HFF-Myc (cell line): ENCODE results near the gene HLF.

ENCODE experiments used
- DNase-seq: peaks from one replicate; pipeline ENCODE4 v3.0.0-alpha.2; 2011; ENCODE audit warnings: low read depth; ENCODE audit errors: extremely low read depth
- H3K4me3 ChIP-seq: replicated peaks from 2 replicates; pipeline ENCODE4 v1.5.1; 2011; ENCODE audit warnings: low read depth, mild to moderate bottlenecking, control low read depth, low read length
- CTCF ChIP-seq: IDR thresholded peaks from 2 replicates; pipeline ENCODE4 v1.5.1; 2012; ENCODE audit warnings: mild to moderate bottlenecking, low read depth, low read length, control low read depth; ENCODE audit errors: missing control alignments

Gene HLF

GRCh38 chr17:55314784-55315491 lies 50.2 kb downstream of the HLF start:
- no peak for DNase-seq
- H3K4me3 ChIP-seq: no peak overlapping the region
- TF ChIP-seq CTCF: no peak

DNA sequence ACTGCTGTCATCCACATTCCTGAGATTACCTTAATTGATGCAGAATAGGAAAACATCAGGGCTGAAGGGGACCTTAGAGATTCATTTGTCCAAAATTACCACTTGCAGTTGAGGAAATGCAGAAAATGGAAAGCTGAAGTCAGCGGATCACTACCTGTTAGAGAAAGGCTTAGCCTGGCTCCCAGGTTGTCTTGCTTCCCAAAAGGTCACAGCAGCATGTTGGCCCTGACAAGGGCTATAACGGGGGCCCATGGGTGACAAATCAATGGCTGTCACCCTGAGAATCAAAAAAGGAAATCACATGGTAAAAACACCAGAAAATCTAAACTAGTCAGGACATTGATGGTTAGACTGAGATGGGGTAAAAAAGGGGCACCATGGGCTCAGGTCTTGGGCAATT lies 51.7 kb downstream of the HLF start:
- no peak for DNase-seq
- TF ChIP-seq CTCF: no peak
- no peak overlapping the region for H3K4me3 ChIP-seq

DNA sequence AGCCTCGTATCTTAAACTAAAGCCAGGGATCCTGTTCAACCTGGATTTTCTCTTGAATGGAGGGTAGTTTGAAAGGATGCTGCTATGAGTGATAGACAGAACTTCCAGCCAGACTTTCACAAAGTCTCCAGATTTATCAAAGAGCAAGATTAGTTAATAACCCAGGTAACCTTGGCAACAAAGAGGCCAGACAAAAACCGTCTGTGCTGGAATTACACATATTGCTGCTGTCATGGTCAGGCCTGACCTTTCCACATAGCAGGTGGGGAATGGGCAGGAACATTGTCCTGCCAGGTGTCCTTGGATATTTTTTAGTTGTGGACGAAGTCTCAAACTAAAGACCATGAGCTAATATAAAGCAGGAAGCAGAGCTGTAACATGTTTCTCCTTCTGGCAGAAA lies 52.5 kb downstream of the HLF start:
- no peak overlapping the region for H3K4me3 ChIP-seq
- no peak for DNase-seq
- TF ChIP-seq CTCF: no peak

GRCh38 chr17:55318081-55318480 lies 53.3 kb downstream of the HLF start:
- no peak overlapping the region for H3K4me3 ChIP-seq
- no peak for DNase-seq
- TF ChIP-seq CTCF: no peak

DNA sequence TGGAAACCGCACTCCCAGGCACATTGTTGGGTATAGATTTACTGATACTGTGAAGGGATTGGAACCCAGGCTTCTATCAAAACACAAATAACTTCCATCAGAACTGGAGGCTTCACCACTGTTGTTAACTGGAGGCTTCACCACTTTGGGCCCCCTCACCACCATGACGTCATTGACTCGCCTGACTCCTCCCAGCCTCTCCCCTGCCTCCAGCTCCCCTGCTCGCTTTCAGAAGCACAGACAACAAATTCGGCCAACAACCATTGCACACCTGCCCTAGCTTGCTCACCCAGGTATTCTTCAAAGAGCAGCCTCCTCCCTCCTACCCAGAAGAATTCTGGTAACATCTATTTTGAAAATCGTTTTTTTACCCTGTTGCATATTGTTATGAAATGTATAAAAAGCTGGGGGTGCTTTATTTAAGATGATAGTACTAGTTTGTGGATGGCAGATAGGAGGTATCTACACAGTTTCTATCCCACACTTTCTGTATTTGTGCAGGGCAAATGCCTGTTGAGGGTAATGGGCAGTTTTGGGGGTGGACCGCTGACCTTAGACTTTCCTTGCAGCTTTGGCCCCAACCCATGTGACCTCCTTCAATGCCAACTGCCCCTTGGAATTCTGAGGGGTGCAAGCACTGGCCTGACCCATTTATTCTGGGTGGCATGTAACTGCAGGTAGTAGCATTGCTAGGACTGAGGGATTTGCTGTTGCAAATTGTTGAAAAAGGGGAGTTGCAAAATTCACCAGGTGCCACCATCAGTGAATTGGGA lies 54.1 kb downstream of the HLF start:
- H3K4me3 ChIP-seq: no peak overlapping the region
- no peak for DNase-seq
- TF ChIP-seq CTCF: no peak

GRCh38 chr17:55319933-55320593 lies 55.3 kb downstream of the HLF start:
- no peak for TF ChIP-seq CTCF
- no peak overlapping the region for H3K4me3 ChIP-seq
- no peak for DNase-seq
